CD14-positive monocyte (primary cell): ENCODE data around the gene DYRK1A. TPM values are rescaled to one million over a fixed set of nuclear protein-coding genes. Genes with fewer than 3 reads are reported as not detected.
"Not testable (repeated sequence)": the region's sequence is repeated elsewhere in the genome, so short reads cannot be mapped to it uniquely, and the experiment has no call there.

Source experiments
- DNase-seq, 3 donors: peaks; one replicate each; pipeline ENCODE4 v3.0.0-alpha.2; 2011 to 2022
- H2AFZ ChIP-seq: 2 replicates; pipeline ENCODE4 v1.6.0; 2012; ENCODE audit warnings: mild to moderate bottlenecking, low read depth, low read length, inconsistent platforms; ENCODE audit not compliant: insufficient read depth, poor library complexity, severe bottlenecking
- H3K27ac ChIP-seq, 2 donors: 1 replicate in 1 of 2; 2 replicates in 1 of 2; pipeline ENCODE4 v1.5.1; 2012 to 2013; ENCODE audit warnings: low read length in 2 of 2, control low read depth in 1 of 2, inconsistent platforms in 1 of 2, low read depth in 1 of 2, mild to moderate bottlenecking in 1 of 2
- H3K27me3 ChIP-seq, 2 donors: one replicate each; pipeline versions ENCODE4 v1.6.0 to v1.6.1; 2011 to 2013; ENCODE audit warnings: low read length in 2 of 2; ENCODE audit not compliant: control insufficient read depth in 2 of 2, insufficient read depth in 2 of 2
- H3K36me3 ChIP-seq, 2 donors: replicated peaks in 1 of 2; 1 replicate in 1 of 2; 2 replicates in 1 of 2; pipeline versions ENCODE4 v1.5.1 to v1.6.1; 2012 to 2013; ENCODE audit warnings: low read length in 2 of 2, control low read depth in 1 of 2, inconsistent platforms in 1 of 2, mild to moderate bottlenecking in 1 of 2; ENCODE audit not compliant: insufficient read depth in 2 of 2, control insufficient read depth in 1 of 2
- H3K4me1 ChIP-seq, 2 donors: 1 replicate in 1 of 2; 2 replicates in 1 of 2; pipeline versions ENCODE4 v1.5.1 to v1.6.1; 2012 to 2013; ENCODE audit warnings: low read length in 2 of 2, control low read depth in 1 of 2, inconsistent platforms in 1 of 2, mild to moderate bottlenecking in 1 of 2, moderate library complexity in 1 of 2; ENCODE audit not compliant: insufficient read depth in 2 of 2, control insufficient read depth in 1 of 2
- H3K4me2 ChIP-seq: replicated peaks from 2 replicates; pipeline ENCODE3; 2012; ENCODE audit warnings: low read length, moderate library complexity, mild to moderate bottlenecking; ENCODE audit not compliant: poor library complexity, severe bottlenecking; ENCODE audit errors: extremely low read depth
- H3K4me3 ChIP-seq, 3 experiments: fragments of 200-600 bp in 1 of 3; sonication (generic) in 1 of 3; replicated peaks in 1 of 3; 1 replicate in 2 of 3; 2 replicates in 1 of 3; pipeline ENCODE4 v1.5.1; 2011 to 2013; ENCODE audit warnings: low read length in 3 of 3, mild to moderate bottlenecking in 3 of 3, control low read depth in 2 of 3, low read depth in 2 of 3, inconsistent platforms in 1 of 3, moderate library complexity in 1 of 3
- H3K79me2 ChIP-seq: 2 replicates; pipeline ENCODE4 v1.6.0; 2012; ENCODE audit warnings: mild to moderate bottlenecking, control low read depth, inconsistent platforms, low read length, moderate library complexity; ENCODE audit not compliant: insufficient read depth
- H3K9ac ChIP-seq: 2 replicates; pipeline ENCODE4 v1.6.0; 2017; ENCODE audit warnings: low read length, mild to moderate bottlenecking; ENCODE audit not compliant: insufficient read depth, poor library complexity, severe bottlenecking
- H3K9me3 ChIP-seq, 2 donors: replicated peaks in 1 of 2; 1 replicate in 1 of 2; 2 replicates in 1 of 2; pipeline versions ENCODE4 v1.5.1 to v1.6.1; 2012 to 2013; ENCODE audit warnings: low read length in 2 of 2, control low read depth in 1 of 2; ENCODE audit not compliant: control insufficient read depth in 1 of 2, insufficient read depth in 1 of 2
- H4K20me1 ChIP-seq: 2 replicates; pipeline ENCODE4 v1.6.0; 2012; ENCODE audit warnings: mild to moderate bottlenecking, low read length, control low read depth, moderate library complexity; ENCODE audit not compliant: insufficient read depth
- H3K27ac Mint-ChIP-seq, 7 donors: one replicate each; pipeline ENCODE4 v1.8.0; 2020; ENCODE audit warnings: mild to moderate bottlenecking in 7 of 7, mixed read lengths in 7 of 7, moderate library complexity in 6 of 7, inconsistent platforms in 2 of 7
- H3K27me3 Mint-ChIP-seq, 3 donors: one replicate each; pipeline ENCODE4 v1.8.0; 2021 to 2022; ENCODE audit warnings: low read depth in 3 of 3, mild to moderate bottlenecking in 3 of 3, mixed read lengths in 3 of 3, moderate library complexity in 3 of 3, inconsistent platforms in 1 of 3
- H3K36me3 Mint-ChIP-seq, 2 donors: one replicate each; pipeline ENCODE4 v1.8.0; 2020; ENCODE audit warnings: mixed read lengths in 2 of 2, inconsistent platforms in 1 of 2, mild to moderate bottlenecking in 1 of 2
- H3K4me1 Mint-ChIP-seq: one replicate; pipeline ENCODE4 v1.8.0; 2020; ENCODE audit warnings: mild to moderate bottlenecking, mixed read lengths
- H3K4me3 Mint-ChIP-seq, 2 donors: one replicate each; pipeline ENCODE4 v1.8.0; 2020; ENCODE audit warnings: mild to moderate bottlenecking in 2 of 2, mixed read lengths in 2 of 2, moderate library complexity in 1 of 2
- H3K9me3 Mint-ChIP-seq, 7 donors: one replicate each; pipeline ENCODE4 v1.8.0; 2020 to 2022; ENCODE audit warnings: mixed read lengths in 7 of 7, mild to moderate bottlenecking in 6 of 7, moderate library complexity in 6 of 7, inconsistent platforms in 2 of 7
- WGBS: methylation state at CpG from one replicate; pipeline ENCODE4 v1.1.5; 2013; ENCODE audit warnings: missing lambda C conversion rate; ENCODE audit not compliant: insufficient coverage; 5-methylcytosine and 5-hydroxymethylcytosine counted together
- intact Hi-C, 2 donors: fragments of 100-400 bp; cut with micrococcal nuclease; formaldehyde crosslinking; loops; one replicate each; pipeline versions ENCODE4 v1.15.0 to v1.15.1; 2023
- polyA plus RNA-seq, 3 donors: library from polyadenylated mRNA; depleted of rRNA in 1 of 3; unstranded in 2 of 3; stranded (reverse) in 1 of 3; fragments of 300-500 nt in 2 of 3; fragments of >200 nt in 1 of 3; fragmentation: Illumina TruSeq in 2 of 3; gene quantifications; 1 replicate in 2 of 3; 2 replicates in 1 of 3; pipeline ENCODE4 v1.2.3, GENCODE V29; 2012 to 2021
- TF ChIP-seq, protein P1 (sequence below): fragments of 200-600 bp; IDR thresholded peaks from one replicate; pipeline ENCODE4 v1.8.0; 2022; ENCODE audit warnings: antibody characterized with exemption, mild to moderate bottlenecking

Gene DYRK1A
- polyA plus RNA-seq, 3 donors, result 1.8 to 53.5 (median 2.4) TPM

DNA sequence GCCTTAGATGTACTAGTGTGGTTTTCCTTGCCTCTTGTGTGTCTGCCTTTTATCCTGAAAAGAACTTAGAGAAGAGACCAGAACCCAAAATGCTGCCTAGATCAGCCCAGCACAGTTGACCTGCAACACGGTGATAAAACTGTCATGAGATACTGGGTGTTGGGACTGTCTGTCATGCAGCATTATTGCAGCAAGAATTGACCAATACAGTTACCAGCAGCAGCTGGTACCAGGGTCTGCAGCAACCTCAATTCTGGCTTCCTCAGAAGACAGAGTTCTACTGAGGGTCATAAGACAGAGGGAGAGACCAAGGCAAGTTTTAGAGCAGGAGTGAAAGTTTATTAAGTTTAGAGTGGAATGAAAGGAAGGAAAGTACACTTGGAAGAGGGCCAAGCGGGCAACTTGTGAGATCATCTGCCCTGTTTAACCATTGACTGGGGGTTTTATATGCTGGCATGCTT is 182.0 kb downstream of the DYRK1A start:
- no peak for DNase-seq
- no peaks in the 10 kb centered on the region for H4K20me1 ChIP-seq
- H3K27me3 ChIP-seq, result peaks cover 4 to 18% of the 10 kb centered on the region in 2 donors
- no peaks in the 10 kb centered on the region for H3K79me2 ChIP-seq
- H3K27ac ChIP-seq, result no peak overlapping the region
- no peak overlapping the region for H3K9ac ChIP-seq
- Mint-ChIP-seq H3K4me3 (no peak overlapping the region), H3K27ac (no peak overlapping the region), H3K36me3 (no peaks in the 10 kb centered on the region), H3K9me3 (peaks cover 0 to 8% (median 4%) of the 10 kb centered on the region in 7 donors), H3K27me3 (peaks cover 22 to 28% (median 24%) of the 10 kb centered on the region in 3 donors), H3K4me1 (peaks cover 16% of the 10 kb centered on the region)
- no peaks in the 10 kb centered on the region for H3K36me3 ChIP-seq
- intact Hi-C loops, result no loop called here
- peaks cover 9 to 10% of the 10 kb centered on the region in 2 donors for H3K4me1 ChIP-seq
- 50% methylated on average over 2 of the region's 2 CpGs for WGBS
- H2AFZ ChIP-seq, result no peak overlapping the region
- no peak overlapping the region for H3K4me2 ChIP-seq
- no peak overlapping the region for H3K4me3 ChIP-seq
- TF ChIP-seq, protein P1, sequence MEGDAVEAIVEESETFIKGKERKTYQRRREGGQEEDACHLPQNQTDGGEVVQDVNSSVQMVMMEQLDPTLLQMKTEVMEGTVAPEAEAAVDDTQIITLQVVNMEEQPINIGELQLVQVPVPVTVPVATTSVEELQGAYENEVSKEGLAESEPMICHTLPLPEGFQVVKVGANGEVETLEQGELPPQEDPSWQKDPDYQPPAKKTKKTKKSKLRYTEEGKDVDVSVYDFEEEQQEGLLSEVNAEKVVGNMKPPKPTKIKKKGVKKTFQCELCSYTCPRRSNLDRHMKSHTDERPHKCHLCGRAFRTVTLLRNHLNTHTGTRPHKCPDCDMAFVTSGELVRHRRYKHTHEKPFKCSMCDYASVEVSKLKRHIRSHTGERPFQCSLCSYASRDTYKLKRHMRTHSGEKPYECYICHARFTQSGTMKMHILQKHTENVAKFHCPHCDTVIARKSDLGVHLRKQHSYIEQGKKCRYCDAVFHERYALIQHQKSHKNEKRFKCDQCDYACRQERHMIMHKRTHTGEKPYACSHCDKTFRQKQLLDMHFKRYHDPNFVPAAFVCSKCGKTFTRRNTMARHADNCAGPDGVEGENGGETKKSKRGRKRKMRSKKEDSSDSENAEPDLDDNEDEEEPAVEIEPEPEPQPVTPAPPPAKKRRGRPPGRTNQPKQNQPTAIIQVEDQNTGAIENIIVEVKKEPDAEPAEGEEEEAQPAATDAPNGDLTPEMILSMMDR, result no peak
- H3K9me3 ChIP-seq, result no peaks in the 10 kb centered on the region

DNA sequence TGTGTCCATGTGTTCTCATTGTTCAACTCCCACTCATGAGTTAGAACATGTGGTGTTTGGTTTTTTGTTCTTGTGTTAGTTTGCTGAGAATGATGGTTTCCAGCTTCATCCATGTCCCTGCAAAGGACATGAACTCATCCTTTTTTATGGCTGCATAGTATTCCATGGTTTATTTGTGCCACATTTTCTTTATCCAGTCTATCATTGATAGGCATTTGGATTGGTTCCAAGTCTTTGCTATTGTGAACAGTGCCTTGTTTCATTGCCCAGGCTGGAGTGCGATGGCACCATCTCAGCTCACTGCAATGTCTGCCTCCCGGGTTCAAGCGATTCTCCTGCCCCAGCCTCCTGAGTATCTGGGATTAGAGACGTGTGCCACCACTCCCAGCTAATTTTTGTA is 183.2 kb downstream of the DYRK1A start:
- not testable (repeated sequence) for H3K27ac Mint-ChIP-seq, H2AFZ ChIP-seq, H3K27ac ChIP-seq, H3K36me3 Mint-ChIP-seq, H3K4me2 ChIP-seq, H3K79me2 ChIP-seq, H3K36me3 ChIP-seq, DNase-seq, H3K4me1 ChIP-seq, H4K20me1 ChIP-seq, H3K9me3 ChIP-seq, H3K4me3 Mint-ChIP-seq, H3K9me3 Mint-ChIP-seq, H3K9ac ChIP-seq, H3K4me3 ChIP-seq
- H3K4me1 Mint-ChIP-seq, result peaks cover 16% of the 10 kb centered on the region
- WGBS, result 100% methylated on average over 3 of the region's 4 CpGs
- H3K27me3 Mint-ChIP-seq, result peaks cover 22 to 28% (median 24%) of the 10 kb centered on the region in 3 donors
- intact Hi-C loops, result loop anchor here in 1 of 2 donors (10.0 kb wide), 1 partner anchor 325 kb away; no protein-coding TSS in a partner anchor
- peaks cover 4 to 18% of the 10 kb centered on the region in 2 donors for H3K27me3 ChIP-seq
